GM04504 (cell line): ENCODE results near the gene HSD17B8.
A peak's percentile ranks its signal among the peaks of the same experiment; 100 is the strongest.

ENCODE experiments used
- DNase-seq: peaks from one replicate; pipeline ENCODE4 v3.0.0-alpha.2; 2012; ENCODE audit warnings: low read depth

HSD17B8 gene

GRCh38 chr6:33241968-33242367 lies 37.5 kb downstream of the HSD17B8 start:
- no peak for DNase-seq

GRCh38 chr6:33243476-33243875 lies 39.0 kb downstream of the HSD17B8 start:
- no peak for DNase-seq

- DNase-seq, result peak; percentile 71
Observed at GRCh38 chr6:33247977-33248642, 43.7 kb downstream of the HSD17B8 start.

DNA sequence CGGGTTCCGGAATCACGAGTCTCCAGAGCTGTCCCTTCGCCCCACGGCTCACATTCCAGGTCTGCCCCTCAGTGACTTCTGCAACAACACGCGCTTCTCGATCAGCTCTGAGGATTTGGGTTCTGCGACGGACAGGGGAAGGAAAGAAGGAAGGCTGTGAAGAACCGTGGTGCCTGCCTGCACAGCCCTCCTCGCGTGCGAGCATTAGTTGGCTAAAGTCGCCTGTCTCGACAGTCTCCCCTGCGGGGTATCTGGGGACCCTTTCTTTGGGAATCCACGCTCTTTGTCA lies 44.1 kb downstream of the HSD17B8 start:
- DNase-seq, result no peak

DNA sequence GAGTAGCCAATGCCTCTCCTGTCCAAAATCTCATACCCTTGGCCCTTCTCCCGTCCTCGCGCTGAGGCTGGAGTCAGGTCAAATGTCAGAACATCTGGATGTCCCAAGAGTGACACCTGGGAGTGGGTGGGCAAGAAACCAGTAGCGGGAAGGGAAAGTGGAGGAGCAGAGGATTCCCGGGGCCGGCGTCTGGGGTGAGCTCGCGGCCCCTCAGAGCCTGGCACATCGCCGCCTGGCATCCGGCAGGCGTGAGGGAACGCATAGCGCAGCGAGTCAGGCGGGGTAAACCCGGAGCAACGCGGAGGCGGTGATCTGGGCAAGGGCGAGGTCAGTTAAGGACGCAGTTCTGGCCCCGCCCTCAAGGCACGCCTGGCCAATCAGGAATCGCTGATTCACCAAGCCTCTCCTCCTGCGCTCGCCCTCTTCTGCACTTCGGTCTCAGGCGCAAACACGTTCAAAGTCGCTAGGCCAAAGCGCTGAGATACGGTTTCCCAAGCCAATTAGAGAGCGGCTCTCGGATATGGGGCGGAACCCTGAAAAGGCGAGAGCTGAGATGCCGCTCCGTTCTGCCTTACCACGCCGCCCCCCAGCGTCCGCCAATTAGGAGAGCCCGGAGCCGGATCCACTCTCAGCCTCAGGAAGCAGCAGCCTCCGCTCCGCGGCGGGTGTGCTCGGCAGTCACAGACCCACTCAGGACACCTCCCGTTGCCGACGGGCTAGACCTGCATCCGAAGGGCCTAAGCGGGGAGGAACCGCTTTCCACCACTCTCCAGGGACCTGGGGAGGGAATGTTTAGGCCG lies 44.7 kb downstream of the HSD17B8 start:
- DNase-seq, result peak; percentile 99

- peak; percentile 72 for DNase-seq
Observed at GRCh38 chr6:33249732-33250630, 45.5 kb downstream of the HSD17B8 start.

DNA sequence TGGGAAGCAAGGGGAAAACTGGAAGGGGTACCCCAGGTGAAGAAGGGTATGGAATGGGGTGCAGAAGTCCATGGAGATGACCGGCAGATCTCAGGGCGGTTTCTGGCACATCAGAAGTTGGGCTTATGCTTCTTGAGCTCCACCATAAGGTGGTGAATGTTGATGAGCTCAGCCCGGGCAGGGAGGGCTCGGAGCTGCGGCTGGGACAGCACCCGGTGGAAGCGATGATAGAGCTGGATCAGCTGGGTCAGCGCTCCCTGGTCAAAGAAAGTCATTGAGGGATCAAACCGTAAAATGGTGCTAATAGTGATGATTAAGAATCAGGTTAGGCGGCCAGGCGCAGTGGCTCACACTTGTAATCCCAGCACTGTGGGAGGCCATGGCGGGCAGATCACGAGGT lies 46.3 kb downstream of the HSD17B8 start:
- DNase-seq, result no peak

- DNase-seq, result no peak
Observed at GRCh38 chr6:33251395-33252012, 47.0 kb downstream of the HSD17B8 start.

- DNase-seq, result no peak
Observed at GRCh38 chr6:33252759-33253158, 48.3 kb downstream of the HSD17B8 start.

DNA sequence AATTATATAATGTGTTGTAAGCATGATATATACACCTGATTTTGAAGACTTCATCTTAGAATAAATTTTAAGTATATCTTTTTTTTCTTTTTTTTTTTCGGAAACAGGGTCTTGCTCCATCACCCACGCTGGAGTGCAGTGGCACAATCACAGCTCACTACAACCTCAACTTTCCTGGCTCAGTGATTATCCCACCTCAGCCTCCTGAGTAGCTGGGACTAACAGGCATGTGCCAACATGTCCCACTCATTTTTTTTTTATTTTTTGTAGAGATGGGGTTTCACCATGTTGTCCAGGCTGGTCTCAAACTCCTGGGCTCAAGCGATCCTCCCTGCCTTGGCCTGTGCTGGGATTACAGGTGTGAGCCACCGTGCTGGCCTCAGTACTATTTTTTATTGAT lies 50.1 kb downstream of the HSD17B8 start:
- DNase-seq, result no peak
